HG03342 (cell line): Measurements from ENCODE around the gene NBPF19.
"Not testable (repeated sequence)": the region's sequence is repeated elsewhere in the genome, so short reads cannot be mapped to it uniquely, and the experiment has no call there.

Experiments used
- ATAC-seq: cut with Tn5 transposase; IDR thresholded peaks from one replicate; pipeline ENCODE4 v1.9.1; 2021; ENCODE audit warnings: mild to moderate bottlenecking, moderate library complexity; ENCODE audit not compliant: unreplicated experiment

NBPF19 gene, protein sequence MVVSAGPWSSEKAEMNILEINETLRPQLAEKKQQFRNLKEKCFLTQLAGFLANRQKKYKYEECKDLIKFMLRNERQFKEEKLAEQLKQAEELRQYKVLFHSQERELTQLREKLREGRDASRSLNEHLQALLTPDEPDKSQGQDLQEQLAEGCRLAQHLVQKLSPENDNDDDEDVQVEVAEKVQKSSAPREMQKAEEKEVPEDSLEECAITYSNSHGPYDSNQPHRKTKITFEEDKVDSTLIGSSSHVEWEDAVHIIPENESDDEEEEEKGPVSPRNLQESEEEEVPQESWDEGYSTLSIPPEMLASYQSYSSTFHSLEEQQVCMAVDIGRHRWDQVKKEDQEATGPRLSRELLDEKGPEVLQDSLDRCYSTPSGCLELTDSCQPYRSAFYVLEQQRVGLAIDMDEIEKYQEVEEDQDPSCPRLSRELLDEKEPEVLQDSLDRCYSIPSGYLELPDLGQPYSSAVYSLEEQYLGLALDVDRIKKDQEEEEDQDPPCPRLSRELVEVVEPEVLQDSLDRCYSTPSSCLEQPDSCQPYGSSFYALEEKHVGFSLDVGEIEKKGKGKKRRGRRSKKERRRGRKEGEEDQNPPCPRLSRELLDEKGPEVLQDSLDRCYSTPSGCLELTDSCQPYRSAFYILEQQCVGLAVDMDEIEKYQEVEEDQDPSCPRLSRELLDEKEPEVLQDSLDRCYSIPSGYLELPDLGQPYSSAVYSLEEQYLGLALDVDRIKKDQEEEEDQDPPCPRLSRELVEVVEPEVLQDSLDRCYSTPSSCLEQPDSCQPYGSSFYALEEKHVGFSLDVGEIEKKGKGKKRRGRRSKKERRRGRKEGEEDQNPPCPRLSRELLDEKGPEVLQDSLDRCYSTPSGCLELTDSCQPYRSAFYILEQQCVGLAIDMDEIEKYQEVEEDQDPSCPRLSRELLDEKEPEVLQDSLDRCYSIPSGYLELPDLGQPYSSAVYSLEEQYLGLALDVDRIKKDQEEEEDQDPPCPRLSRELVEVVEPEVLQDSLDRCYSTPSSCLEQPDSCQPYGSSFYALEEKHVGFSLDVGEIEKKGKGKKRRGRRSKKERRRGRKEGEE (N-terminal part only)

DNA sequence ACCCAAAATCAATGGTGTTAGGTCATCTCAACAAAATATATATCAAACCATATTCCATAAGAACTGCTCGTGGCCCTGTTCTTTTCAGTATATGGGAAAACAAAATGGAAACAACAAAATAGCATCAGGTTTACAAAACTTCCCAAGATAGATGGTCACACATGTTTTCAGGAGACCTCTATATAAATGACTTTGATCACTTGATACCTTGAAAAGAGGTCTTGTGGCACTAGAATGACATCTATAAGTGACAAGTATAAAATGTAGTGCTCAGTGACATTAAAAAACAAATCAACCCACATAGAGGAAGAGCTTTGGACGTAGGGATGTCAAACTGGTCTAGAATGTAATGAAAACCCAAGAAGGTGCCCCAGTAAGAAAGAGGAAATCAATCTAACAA, at the start of gene NBPF19:
NBPF19 (plus strand) TSS at position 301 of the 400 bp plus-strand sequence. CDS start 888 bp downstream, outside the sequence.
- not testable (repeated sequence) for ATAC-seq

GRCh38 chr1:149428317-149428716, 46.5 kb upstream of the NBPF19 start:
- ATAC-seq, result not testable (repeated sequence)

GRCh38 chr1:149445451-149445850, 29.4 kb upstream of the NBPF19 start:
- ATAC-seq, result not testable (repeated sequence)

GRCh38 chr1:149452196-149452595, 22.6 kb upstream of the NBPF19 start:
- not testable (repeated sequence) for ATAC-seq

- ATAC-seq, result not testable (repeated sequence)
Observed at GRCh38 chr1:149452652-149453051, 22.2 kb upstream of the NBPF19 start.

- not testable (repeated sequence) for ATAC-seq
Observed at GRCh38 chr1:149558350-149558825, 83.5 kb downstream of the NBPF19 start.

DNA sequence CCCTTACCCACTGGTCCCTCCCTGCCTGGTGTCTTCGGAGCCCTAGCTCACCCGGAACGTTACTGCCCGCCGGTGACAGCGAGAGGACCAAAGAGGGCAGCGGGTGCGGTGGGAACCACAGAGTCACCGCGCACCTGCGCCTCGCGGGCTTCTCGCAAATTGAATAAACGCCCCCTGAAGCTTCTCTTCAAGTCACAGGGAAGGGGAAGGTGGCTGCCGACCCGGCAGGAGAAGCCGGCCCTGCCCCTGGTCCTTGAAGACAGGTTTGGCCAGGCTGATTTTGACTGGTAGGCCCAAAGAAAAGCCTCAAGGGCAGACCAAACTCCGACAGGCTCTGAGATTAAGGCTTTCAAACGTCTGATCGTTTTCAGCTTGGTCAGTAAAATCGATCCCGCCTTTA, 87.0 kb downstream of the NBPF19 start:
- ATAC-seq, result not testable (repeated sequence)

DNA sequence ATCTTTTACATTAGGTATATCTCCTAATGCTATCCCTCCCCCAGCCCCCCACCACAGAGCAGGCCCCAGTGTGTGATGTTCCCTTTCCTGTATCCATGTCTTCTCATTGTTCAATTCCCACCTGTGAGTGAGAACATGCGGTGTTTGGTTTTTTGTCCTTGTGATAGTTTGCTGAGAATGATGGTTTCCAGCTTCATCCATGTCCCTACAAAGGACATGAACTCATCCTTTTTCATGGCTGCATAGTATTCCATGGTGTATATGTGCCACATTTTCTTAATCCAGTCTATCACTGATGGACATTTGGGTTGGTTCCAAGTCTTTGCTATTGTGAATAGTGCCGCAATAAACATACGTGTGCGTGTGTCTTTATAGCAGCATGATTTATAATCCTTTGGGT, 90.6 kb downstream of the NBPF19 start:
- ATAC-seq, result not testable (repeated sequence)

GRCh38 chr1:149572763-149573162, 97.9 kb downstream of the NBPF19 start:
- not testable (repeated sequence) for ATAC-seq

- not testable (repeated sequence) for ATAC-seq
Observed at GRCh38 chr1:149585592-149585991, 110.7 kb downstream of the NBPF19 start.
